Measurements from ENCODE around the gene CNPY3.
"Not testable (repeated sequence)": the region's sequence is repeated elsewhere in the genome, so short reads cannot be mapped to it uniquely, and the experiment has no call there.

The CNPY3 gene

DNA sequence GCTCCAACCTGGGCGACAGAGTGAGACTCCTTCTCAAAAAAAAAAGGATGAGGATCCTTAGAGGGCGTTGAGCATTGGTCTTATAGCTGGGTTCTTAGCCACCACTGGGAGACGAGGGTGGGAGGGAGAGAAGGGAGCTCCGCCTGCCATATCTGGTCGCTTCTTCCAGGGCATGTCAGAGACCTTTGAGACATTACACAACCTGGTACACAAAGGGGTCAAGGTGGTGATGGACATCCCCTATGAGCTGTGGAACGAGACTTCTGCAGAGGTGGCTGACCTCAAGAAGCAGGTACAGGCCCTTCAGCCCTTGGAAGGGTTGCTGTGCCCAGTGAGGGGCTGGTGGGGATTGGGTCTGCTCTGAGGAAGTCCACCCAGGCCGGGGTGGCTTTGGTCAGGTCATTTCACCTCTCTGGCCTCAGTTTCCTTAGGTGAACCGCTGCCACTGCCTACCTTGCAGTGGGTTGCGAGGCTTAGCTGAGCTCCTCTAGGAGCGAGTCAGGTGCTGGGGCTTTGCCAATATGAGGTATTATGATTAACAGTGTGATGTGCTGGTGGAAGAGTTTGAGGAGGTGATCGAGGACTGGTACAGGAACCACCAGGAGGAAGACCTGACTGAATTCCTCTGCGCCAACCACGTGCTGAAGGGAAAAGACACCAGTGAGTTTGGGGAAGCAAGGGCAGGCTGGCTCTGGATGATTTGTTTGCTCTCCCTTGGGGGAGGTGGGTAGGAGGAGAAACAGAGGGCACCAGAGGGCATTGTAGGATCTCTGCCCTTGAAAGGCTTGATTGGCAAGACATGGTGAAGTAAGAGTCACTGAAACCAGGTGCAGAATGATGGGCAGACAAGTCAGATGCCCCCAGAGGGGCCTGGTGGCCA is 8.5 kb downstream of the CNPY3 start:
- no peak overlapping the region for H3K4me3 ChIP-seq (ENCODE audit: low read depth, low read length)
- TF ChIP-seq, protein P1, sequence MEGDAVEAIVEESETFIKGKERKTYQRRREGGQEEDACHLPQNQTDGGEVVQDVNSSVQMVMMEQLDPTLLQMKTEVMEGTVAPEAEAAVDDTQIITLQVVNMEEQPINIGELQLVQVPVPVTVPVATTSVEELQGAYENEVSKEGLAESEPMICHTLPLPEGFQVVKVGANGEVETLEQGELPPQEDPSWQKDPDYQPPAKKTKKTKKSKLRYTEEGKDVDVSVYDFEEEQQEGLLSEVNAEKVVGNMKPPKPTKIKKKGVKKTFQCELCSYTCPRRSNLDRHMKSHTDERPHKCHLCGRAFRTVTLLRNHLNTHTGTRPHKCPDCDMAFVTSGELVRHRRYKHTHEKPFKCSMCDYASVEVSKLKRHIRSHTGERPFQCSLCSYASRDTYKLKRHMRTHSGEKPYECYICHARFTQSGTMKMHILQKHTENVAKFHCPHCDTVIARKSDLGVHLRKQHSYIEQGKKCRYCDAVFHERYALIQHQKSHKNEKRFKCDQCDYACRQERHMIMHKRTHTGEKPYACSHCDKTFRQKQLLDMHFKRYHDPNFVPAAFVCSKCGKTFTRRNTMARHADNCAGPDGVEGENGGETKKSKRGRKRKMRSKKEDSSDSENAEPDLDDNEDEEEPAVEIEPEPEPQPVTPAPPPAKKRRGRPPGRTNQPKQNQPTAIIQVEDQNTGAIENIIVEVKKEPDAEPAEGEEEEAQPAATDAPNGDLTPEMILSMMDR (IDR thresholded peaks at IDR 0.05; ENCODE audit: borderline replicate concordance, insufficient read depth, low read depth, low read length): no peak

DNA sequence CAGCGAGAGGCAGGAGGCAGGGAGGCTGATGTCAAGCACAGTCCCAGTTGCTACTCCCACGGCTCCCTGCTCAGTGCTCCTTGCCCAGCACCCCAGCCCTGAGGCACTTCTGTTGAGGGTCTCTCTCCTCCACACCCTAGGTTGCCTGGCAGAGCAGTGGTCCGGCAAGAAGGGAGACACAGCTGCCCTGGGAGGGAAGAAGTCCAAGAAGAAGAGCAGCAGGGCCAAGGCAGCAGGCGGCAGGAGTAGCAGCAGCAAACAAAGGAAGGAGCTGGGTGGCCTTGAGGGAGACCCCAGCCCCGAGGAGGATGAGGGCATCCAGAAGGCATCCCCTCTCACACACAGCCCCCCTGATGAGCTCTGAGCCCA is 9.1 kb downstream of the CNPY3 start:
- no peak overlapping the region for H3K4me3 ChIP-seq (ENCODE audit: low read depth, low read length)
- TF ChIP-seq, protein P1 (IDR thresholded peaks at IDR 0.05; ENCODE audit: borderline replicate concordance, insufficient read depth, low read depth, low read length): no peak

DNA sequence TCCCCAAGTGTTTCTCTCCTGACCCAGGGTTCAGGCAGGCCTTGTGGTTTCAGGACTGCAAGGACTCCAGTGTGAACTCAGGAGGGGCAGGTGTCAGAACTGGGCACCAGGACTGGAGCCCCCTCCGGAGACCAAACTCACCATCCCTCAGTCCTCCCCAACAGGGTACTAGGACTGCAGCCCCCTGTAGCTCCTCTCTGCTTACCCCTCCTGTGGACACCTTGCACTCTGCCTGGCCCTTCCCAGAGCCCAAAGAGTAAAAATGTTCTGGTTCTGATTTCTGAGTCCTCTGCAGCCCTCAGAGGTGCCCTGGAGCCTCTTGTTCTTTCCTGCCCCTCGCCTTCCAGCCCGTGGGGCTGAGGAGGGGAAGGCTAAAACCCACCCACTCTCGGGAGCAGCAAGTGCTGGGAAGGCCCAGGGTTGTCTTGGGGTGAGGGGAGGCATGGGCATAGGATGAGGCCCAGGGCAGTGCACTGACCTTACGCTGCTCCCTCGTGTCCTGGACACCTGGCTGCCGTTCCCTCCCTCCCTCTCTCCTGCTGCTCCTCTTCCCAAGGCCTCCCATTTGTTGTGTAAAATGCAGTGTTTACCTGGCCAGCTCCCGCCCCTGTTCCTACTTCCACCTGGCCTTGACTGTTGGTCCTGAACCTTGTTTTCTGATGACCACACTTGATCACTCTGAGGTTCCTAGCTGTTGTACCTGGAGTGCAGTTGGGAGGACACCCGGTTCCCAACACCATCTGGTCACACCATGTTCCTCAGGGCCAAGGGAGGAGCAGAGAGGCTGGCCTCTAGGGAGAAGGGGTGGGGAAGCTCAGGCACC is 9.9 kb downstream of the CNPY3 start:
- TF ChIP-seq, protein P1 (IDR thresholded peaks at IDR 0.05; ENCODE audit: borderline replicate concordance, insufficient read depth, low read depth, low read length): no peak
- no peak overlapping the region for H3K4me3 ChIP-seq (ENCODE audit: low read depth, low read length)

- H3K4me3 ChIP-seq (ENCODE audit: low read depth, low read length): no peak overlapping the region
- TF ChIP-seq, protein P1 (IDR thresholded peaks at IDR 0.05; ENCODE audit: borderline replicate concordance, insufficient read depth, low read depth, low read length): no peak
Measured at GRCh38 chr6:42939810-42940167, 10.5 kb downstream of the CNPY3 start.

DNA sequence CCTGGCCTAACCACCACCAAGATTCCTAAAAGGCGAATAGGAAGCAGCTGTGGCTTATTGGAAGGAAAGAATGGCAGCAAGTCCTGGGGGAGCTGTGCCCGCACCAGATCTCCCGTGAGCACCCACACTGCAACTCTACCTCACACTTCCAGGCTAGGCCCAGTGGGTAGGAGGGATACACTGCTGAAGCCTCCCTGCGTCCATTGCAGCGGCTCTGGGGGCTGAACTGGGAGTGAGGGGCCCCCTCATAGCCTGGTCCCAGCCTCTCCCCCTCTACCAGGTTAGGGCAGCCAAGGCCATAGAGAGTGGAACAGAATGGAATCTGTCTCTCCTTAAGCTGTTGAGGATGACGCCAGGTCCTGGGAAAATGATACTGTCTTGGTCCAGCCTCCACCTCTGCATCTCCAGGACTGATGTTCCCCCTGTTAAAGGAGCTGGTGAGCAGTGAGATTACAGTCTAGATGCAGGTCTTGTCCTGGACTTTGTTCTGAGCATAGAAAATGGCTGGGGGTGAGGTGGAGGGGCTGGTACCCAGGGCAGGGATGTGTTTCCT is 11.3 kb downstream of the CNPY3 start:
- no peak overlapping the region for H3K4me3 ChIP-seq (ENCODE audit: low read depth, low read length)
- TF ChIP-seq, protein P1 (IDR thresholded peaks at IDR 0.05; ENCODE audit: borderline replicate concordance, insufficient read depth, low read depth, low read length): no peak

GRCh38 chr6:42941356-42941755 is 12.1 kb downstream of the CNPY3 start:
- not testable (repeated sequence) for H3K4me3 ChIP-seq (ENCODE audit: low read depth, low read length)

- H3K4me3 ChIP-seq (ENCODE audit: low read depth, low read length): no peak overlapping the region
- TF ChIP-seq, protein P1 (IDR thresholded peaks at IDR 0.05; ENCODE audit: borderline replicate concordance, insufficient read depth, low read depth, low read length): no peak
Measured at GRCh38 chr6:42942444-42942843, 13.2 kb downstream of the CNPY3 start.

All from GM12875 (cell line).